Epidermal melanocyte (primary cell): ENCODE results near the gene FRMD5.

Source experiments
- DNase-seq: peaks from one replicate; pipeline ENCODE4 v3.0.0; 2011; ENCODE audit warnings: low spot score; ENCODE audit not compliant: insufficient read length

Gene FRMD5

GRCh38 chr15:44094781-44095180 is 100.3 kb downstream of the FRMD5 start:
- DNase-seq, result no peak

DNA sequence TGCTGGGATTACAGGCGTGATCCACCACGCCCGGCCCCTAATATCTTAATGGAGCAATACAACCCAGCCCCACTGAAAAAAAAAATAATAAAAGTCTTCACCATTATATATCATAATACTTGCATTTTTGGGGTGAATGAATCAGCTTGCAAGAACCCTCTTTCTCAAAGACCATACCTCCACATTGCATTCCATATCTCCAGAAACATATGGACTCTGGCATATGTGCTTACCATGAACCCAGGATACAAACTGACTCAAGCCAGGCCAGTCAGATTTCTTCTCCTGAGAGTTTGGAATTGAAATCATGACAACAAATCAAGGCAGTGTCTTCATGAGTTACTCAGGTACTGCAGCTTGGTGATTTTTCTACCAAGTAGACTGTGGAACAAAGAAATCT is 101.2 kb downstream of the FRMD5 start:
- DNase-seq, result no peak

DNA sequence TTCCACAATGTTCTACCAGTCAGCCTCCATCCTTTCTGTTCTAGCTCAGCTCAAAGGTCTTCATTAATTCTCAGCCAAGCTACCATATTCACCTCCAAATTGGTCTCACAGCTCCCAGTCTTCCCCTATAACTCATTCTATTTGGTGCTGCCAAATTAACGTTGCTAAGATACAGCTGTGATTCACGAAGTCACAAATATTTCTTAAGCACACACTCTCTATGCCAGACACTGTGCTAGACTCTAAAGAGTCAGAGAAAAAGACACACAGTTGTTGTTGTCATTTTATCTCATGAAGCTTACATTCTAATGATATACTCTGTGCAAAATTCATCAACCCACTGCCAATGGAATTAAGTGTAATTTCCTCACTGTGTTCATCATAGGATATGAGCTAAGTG is 102.8 kb downstream of the FRMD5 start:
- no peak for DNase-seq

DNA sequence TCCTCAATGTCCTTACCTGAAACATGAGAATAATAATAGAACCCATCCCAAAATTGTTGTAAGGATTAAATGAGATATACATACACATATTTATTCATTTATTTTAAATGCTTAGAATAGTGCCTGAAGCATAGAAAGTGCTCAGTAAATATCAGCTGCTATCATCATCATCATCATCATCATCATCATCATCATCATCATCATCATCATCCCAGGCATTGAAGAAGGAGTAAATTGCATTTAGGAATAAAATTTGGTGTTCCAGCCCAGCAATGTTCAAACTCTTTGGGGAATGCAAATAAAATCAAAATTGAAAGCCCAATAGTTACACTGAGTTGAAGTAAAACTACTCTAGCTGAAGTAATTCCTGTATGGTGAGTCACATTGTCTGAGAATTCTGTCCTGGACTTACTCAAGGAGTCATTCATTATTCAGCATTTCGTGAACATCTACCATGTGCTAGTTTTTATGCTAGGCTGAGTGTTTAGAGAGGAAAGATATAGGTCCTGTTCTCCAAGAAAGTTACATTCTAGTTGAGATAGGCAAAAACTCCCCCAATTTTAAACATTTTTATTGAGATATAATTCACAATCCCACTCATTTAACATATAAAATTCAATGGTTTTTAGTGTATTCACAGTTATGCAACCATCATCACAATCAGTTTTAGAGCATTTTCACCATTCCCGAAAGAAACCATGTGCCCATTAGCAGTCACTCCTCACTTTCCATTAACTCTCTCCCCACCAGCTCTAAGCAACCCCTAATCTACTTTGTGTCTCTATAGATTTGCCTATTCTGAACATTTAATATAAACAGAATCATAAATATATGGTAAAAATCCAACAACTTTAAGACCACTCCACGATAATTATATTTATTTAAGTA is 107.2 kb downstream of the FRMD5 start:
- peak; percentile 51 for DNase-seq

- DNase-seq, result no peak
Observed at GRCh38 chr15:44084770-44085169, 110.3 kb downstream of the FRMD5 start.

DNA sequence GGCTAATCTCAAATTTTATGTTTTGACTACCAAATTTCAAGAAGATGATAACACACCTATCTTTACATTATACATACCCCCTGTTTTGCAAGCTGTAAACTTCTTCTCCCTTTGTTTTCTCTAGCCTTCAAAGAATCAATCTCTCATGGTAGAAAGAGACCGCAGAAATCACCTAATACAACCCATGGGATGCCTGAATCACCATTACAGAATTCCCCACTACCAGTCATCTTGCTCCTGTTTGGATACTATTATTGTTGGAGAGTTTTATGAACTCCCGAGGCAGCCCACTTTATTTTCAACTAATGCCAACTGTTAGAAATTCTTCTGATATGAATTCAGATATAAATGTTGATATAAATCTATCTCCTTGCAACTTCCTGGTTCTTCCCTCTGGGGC is 110.9 kb downstream of the FRMD5 start:
- DNase-seq, result no peak

DNA sequence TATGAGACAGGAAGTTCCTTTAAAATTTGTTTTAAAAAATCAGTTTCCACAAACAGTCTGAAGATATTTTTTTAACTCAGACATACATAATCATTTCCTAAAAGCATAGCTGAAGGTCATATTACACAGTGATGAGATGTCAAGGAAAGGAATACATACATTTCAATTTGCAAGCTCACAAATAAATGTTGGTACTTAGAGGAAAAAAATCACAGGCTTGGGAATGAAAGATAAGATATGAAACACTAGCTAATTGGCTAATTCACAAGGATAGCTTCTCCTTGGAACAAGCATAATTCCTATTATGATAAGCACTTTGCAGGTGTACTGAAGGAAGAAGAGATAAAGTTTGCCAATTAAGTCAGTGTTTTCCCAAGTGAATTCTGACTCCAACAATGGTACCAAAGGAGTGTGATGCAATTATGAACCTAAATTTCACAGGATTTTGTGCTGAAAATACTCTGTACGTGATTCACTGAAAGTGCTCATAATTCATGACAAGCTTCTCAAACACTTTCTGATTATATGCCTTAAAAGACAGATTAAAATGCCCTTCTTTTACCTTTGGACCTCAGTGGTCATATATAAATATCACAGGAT is 112.4 kb downstream of the FRMD5 start:
- DNase-seq, result no peak

- DNase-seq, result no peak
Observed at GRCh38 chr15:44081026-44082013, 113.8 kb downstream of the FRMD5 start.

DNA sequence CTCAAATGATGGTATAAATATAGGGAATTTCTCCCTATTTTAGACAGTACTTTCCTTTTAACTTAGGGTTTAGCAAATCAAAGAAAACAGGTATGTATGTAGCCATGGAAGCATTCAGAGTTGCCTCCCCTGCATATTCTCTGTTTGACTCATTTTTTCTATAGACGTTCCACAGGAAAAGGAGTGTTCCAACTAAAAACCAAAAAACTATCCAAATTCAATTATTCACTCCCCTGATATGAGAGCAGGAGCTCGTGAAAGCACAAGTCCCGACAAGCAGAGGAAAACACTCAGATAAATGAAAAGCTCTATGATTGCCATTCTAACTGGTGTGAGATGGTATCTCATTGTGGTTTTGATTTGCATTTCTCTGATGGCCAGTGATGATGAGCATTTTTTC is 119.5 kb downstream of the FRMD5 start:
- DNase-seq, result no peak

DNA sequence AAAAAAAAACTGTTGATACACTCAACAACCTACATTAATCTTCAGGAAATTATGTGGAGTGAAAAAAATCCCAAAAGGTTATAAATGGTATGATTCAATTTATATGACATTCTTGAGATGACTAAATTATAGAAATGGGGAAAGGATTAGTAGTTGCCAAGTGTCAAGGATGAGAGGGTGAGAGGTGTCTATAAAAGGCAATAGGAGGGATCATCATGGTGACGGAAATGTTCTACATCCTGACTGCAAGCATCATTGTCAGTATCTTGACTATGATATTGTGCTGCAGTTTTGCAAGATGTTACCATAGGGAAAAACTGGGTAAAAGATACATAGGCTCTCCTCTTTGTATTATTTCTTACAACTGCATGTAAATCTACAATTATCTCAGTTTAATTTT is 125.6 kb downstream of the FRMD5 start:
- DNase-seq, result no peak

DNA sequence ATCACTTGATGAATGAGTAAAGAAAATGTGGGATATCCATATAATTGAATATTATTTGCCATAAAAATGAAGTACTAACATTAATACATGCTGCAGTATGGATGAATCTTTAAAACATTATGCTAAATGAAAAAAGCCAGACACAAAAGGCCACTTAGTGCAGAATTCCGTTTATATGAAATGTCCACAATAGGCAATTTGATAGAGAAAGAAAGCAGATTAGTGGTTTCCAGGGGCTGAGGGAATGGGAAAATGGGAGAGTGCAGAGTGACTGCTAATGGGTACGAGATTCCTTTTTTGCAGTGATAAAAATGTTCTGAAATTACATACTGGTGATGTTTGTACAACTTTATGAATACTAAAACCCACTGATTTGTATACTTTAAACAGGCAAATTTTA is 126.7 kb downstream of the FRMD5 start:
- DNase-seq, result no peak

DNA sequence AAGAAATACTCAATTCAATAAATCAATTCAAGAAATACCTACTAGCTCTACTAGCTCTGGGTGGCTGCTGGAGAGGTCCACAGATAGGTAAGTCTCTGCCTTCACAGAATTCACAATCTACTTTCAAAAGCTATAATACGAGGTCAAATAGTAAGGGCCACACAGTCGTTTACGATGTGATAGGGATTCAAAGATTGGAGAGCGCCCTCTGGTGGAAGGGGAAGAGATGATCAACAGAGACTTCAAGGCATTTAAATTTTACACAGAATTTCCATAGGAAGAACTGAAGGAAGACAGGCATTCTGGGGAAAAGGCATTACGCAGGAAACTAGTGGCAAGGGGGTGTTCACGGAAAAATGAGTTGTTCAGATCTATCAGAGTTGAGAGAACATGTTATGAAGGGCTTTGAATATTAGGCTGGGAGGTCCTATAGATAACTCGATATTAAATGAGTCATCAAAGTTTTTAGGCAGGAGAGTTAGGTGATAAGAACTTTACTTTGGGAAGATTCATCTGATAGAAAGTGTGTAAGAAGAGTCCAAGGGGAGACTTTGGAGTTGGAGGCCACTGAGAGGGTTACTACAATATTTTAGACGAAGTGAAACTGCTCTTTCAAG is 128.8 kb downstream of the FRMD5 start:
- peak; percentile 23 for DNase-seq

GRCh38 chr15:44064706-44065105 is 130.4 kb downstream of the FRMD5 start:
- DNase-seq, result no peak

DNA sequence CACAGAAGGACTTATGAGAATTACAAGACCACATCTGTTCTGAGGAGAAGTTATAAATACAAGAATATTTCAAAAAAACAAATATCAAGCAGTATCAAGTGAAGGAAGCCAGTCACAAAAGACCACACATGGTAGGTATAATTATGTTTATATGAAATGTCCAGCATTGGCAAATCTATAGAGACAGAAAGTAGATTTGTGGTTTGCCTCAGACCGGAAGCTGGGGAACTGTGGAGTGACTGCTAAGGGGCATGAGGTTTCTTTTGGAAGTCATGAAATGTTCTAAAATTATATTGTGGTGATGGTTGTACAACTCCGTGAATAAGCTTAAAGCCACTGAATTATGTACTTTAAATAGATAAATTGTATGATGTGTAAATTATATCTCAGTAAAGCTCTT is 136.9 kb downstream of the FRMD5 start:
- no peak for DNase-seq

- DNase-seq, result no peak
Observed at GRCh38 chr15:44045661-44046060, 149.4 kb downstream of the FRMD5 start.

- no peak for DNase-seq
Observed at GRCh38 chr15:44045217-44045616, 149.9 kb downstream of the FRMD5 start.

GRCh38 chr15:44038755-44039191 is 156.3 kb downstream of the FRMD5 start:
- no peak for DNase-seq

DNA sequence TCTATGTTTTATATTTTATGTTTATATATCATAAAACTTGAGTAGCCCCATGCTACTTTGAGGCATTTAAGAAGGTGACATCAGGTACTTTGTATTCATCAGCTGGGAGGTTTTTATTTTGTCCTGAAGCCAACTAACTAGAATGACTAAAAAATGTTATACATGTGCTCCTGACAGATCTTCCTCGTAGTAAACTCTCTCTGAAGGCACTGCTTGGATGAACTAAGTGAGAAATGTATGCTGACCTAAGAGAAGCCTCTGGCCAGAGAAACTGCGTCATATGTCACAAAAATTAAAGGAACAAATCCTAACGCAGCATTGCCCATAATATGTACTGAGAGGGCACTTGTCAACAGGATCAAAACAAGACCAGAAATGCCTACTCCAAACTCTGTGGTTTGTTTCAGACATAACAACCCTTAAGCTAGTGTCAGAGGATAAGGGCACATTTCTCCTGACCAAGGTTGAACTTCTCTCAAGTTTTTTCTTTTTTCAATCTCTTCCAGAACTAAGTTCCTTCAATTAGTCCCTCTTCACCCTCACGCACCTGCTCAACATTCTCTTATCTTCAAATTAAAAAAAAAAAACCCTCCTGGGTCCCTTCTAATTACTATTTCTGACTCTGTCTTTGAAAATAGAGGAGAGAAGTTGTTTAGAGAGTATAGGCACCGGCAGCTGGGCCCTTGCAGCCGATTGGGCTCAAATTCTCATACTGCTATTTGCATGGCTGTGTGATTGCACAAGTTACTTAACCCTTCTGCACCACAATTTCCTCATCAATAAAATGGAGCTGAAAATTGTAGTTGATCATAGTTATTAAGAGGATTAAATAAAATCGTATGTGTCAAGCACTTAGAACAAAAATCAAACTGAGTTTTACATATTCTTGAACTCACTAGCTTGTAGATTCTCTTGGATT is 159.0 kb downstream of the FRMD5 start:
- DNase-seq, result no peak

GRCh38 chr15:44034933-44035624 is 160.0 kb downstream of the FRMD5 start:
- DNase-seq, result no peak

DNA sequence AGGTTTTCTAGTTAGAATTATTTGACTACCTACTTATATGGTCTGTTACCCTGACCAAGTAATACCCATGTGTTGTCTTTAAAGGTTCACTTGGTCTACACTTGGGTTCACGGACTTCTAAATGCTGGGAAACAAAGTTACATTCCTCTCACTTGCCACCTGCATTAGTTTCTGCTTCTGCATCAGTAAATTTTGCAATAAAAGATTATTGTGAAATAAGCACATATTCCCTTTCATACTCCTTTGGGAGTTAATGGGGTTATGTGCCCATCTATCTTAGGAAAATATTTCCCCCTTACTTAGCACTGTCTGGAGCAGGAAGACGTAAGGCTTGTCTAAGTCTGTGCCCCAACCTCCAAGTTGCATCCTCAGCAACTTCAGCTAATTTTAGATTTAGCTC is 160.7 kb downstream of the FRMD5 start:
- no peak for DNase-seq
